ENCODE measurements around the gene PCGF2.

PCGF2 gene

DNA sequence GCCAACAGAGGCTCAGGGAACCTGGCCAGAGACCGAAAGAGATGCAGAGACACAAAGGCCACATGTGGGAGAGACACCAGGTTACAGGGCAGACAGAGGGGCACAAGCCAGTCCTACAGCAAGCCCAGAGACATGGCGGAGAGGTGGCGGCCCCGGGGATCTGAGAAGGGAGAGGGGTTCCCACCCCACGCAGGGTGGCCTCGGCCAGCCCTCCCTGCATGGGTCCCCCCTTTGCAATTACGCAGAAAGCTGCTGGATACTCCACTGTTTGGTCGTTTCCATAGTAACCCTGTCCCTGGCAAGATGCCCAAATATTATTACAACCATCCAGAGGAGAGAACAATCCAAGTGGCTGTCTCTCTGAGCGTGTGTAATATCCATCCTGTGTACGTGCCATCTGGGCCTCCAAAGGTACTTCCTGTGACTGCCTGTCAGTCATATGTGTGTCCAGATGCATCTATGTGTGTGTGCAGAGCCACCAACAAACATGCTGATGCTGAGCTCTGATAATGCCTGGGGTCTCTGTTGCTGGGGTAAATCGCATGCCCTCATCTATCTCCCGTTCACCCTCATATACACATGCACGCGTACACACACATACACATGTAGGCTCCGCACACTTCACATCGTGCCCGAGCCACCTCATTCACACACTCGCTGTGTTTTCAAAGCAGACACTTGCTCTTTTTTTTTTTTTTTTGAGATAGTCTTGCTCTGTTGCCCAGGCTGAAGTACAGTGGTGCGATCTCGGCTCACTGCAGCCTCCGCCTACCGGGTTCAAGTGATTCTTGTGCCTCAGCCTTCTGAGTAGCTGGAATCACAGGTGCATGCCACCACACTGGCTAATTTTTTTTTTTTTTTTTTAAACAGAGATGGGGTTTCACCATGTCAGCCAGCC is 5.5 kb downstream of the PCGF2 start (continued):
- TF ChIP-seq, protein P1, sequence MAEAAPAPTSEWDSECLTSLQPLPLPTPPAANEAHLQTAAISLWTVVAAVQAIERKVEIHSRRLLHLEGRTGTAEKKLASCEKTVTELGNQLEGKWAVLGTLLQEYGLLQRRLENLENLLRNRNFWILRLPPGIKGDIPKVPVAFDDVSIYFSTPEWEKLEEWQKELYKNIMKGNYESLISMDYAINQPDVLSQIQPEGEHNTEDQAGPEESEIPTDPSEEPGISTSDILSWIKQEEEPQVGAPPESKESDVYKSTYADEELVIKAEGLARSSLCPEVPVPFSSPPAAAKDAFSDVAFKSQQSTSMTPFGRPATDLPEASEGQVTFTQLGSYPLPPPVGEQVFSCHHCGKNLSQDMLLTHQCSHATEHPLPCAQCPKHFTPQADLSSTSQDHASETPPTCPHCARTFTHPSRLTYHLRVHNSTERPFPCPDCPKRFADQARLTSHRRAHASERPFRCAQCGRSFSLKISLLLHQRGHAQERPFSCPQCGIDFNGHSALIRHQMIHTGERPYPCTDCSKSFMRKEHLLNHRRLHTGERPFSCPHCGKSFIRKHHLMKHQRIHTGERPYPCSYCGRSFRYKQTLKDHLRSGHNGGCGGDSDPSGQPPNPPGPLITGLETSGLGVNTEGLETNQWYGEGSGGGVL (tag by site-specific recombination; IDR thresholded peaks at IDR 0.05): 0 out of 2 replicates have a peak, but pooled peaks have one; percentile 13
- TF ChIP-seq, protein P2, sequence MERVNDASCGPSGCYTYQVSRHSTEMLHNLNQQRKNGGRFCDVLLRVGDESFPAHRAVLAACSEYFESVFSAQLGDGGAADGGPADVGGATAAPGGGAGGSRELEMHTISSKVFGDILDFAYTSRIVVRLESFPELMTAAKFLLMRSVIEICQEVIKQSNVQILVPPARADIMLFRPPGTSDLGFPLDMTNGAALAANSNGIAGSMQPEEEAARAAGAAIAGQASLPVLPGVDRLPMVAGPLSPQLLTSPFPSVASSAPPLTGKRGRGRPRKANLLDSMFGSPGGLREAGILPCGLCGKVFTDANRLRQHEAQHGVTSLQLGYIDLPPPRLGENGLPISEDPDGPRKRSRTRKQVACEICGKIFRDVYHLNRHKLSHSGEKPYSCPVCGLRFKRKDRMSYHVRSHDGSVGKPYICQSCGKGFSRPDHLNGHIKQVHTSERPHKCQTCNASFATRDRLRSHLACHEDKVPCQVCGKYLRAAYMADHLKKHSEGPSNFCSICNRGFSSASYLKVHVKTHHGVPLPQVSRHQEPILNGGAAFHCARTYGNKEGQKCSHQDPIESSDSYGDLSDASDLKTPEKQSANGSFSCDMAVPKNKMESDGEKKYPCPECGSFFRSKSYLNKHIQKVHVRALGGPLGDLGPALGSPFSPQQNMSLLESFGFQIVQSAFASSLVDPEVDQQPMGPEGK (tag by site-specific recombination; IDR thresholded peaks at IDR 0.05): no peak
- TF ChIP-seq SP2 (tag by site-specific recombination; IDR thresholded peaks at IDR 0.05) (peak; percentile 13; the same call in 1 of the 2 replicates), SP3 (tag by site-specific recombination; IDR thresholded peaks at IDR 0.05) (no peak), ZNF391 (tag by site-specific recombination; IDR thresholded peaks at IDR 0.05; ENCODE audit: borderline replicate concordance, low read depth) (no peak), ZNF324 (tag by site-specific recombination; IDR thresholded peaks at IDR 0.05) (no peak), PRDM1 (tag by site-specific recombination; IDR thresholded peaks at IDR 0.05) (no peak), ZIC2 (tag by site-specific recombination; IDR thresholded peaks at IDR 0.05) (peak; percentile 77), ZNF521 (tag by site-specific recombination; IDR thresholded peaks at IDR 0.05) (no peak), ZBTB21 (tag by site-specific recombination; IDR thresholded peaks at IDR 0.05) (no peak), ZNF114 (tag by site-specific recombination; IDR thresholded peaks at IDR 0.05) (no peak), ZNF366 (tag by site-specific recombination; conservative IDR thresholded peaks at IDR 0.05) (no peak)
- TF ChIP-seq, protein P3, sequence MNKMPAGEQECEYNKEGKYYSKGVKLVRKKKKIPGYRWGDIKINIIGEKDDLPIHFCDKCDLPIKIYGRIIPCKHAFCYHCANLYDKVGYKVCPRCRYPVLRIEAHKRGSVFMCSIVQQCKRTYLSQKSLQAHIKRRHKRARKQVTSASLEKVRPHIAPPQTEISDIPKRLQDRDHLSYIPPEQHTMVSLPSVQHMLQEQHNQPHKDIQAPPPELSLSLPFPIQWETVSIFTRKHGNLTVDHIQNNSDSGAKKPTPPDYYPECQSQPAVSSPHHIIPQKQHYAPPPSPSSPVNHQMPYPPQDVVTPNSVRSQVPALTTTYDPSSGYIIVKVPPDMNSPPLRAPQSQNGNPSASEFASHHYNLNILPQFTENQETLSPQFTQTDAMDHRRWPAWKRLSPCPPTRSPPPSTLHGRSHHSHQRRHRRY (tag by site-specific recombination; IDR thresholded peaks at IDR 0.05): no peak
- TF ChIP-seq, protein P4, sequence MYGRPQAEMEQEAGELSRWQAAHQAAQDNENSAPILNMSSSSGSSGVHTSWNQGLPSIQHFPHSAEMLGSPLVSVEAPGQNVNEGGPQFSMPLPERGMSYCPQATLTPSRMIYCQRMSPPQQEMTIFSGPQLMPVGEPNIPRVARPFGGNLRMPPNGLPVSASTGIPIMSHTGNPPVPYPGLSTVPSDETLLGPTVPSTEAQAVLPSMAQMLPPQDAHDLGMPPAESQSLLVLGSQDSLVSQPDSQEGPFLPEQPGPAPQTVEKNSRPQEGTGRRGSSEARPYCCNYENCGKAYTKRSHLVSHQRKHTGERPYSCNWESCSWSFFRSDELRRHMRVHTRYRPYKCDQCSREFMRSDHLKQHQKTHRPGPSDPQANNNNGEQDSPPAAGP (tag by site-specific recombination; IDR thresholded peaks at IDR 0.05): no peak

DNA sequence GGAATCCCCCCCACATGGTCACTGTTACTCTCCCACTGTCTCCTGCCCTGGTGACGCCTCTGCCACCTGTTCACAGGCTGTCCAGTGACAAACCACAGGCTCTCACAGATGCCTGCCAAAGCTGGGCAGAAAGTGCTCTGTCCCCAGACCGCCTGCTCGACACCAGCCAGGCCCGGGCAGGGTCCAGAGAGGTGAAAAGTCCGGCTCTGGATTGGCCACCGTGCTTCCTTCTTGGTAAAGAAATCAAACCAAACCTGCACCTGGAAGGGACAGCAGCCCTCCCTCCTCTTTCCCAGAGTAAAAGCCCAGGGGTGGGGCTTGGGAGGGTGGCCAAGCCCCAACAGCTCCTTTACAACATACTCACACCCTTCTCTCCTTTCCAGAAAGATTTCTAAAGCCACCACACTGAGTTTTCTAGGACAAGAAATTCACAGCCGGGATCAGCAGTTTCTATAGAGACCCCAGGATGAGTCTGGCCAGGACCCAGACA is 6.2 kb downstream of the PCGF2 start:
- Histone ChIP-seq H3K27ac (ENCODE audit: extremely low read depth, low read depth, low read length) (peak overlapping the region; percentile 19; the same call in 1 of the 2 replicates), H3K36me3 (ENCODE audit: control insufficient read depth in 2 of 2, insufficient read depth in 1 of 2, low read length in 2 of 2) (peaks cover 8 to 34% of the 10 kb centered on the region in 2 experiments; a peak in 2 of 3 replicates), H3K9me3 (ENCODE audit: control insufficient read depth, insufficient read depth, low read depth, low read length) (no peaks in the 10 kb centered on the region), H3K4me1 (ENCODE audit: control insufficient read depth, insufficient read depth, low read length) (peaks cover 36% of the 10 kb centered on the region), H3K4me3 (ENCODE audit: low read depth, low read length) (no peak overlapping the region)
- ChIA-PET CTCF (no interaction called here), POLR2A (interaction anchor here (1.2 kb wide), 1 partner anchor 11 kb away, joined by 4 read pairs; no protein-coding TSS in a partner anchor)
- TF ChIP-seq ZSCAN23 (tag by site-specific recombination; IDR thresholded peaks at IDR 0.05): no peak
- TF ChIP-seq ZBTB21 (tag by site-specific recombination; IDR thresholded peaks at IDR 0.05): no peak
- no peak for TF ChIP-seq YY1 (tag by site-specific recombination; IDR thresholded peaks at IDR 0.05)
- TF ChIP-seq GFI1B (tag by site-specific recombination; IDR thresholded peaks at IDR 0.05): no peak
- peak; percentile 29; the same call in 1 of the 2 replicates for TF ChIP-seq KLF1 (tag by site-specific recombination; IDR thresholded peaks at IDR 0.05)
- no peak for TF ChIP-seq ZNF19 (tag by site-specific recombination; IDR thresholded peaks at IDR 0.05; ENCODE audit: low read depth)
- TF ChIP-seq ZNF623 (tag by site-specific recombination; IDR thresholded peaks at IDR 0.05): no peak
- TF ChIP-seq ZNF341 (tag by site-specific recombination; IDR thresholded peaks at IDR 0.05; ENCODE audit: low read depth): no peak
- no peak for TF ChIP-seq KLF10 (tag by site-specific recombination; IDR thresholded peaks at IDR 0.05)
- TF ChIP-seq, protein P4 (tag by site-specific recombination; IDR thresholded peaks at IDR 0.05): no peak
- TF ChIP-seq, protein P5, sequence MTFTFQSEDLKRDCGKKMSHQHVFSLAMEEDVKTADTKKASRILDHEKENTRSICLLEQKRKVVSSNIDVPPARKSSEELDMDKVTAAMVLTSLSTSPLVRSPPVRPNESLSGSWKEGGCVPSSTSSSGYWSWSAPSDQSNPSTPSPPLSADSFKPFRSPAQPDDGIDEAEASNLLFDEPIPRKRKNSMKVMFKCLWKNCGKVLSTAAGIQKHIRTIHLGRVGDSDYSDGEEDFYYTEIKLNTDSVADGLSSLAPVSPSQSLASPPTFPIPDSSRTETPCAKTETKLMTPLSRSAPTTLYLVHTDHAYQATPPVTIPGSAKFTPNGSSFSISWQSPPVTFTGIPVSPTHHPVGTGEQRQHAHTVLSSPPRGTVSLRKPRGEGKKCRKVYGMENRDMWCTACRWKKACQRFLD (tag by site-specific recombination; IDR thresholded peaks at IDR 0.05): no peak
- peak; percentile 49; the same call in 1 of the 2 replicates for TF ChIP-seq SCRT2 (tag by site-specific recombination; IDR thresholded peaks at IDR 0.05)
- no peak for TF ChIP-seq ZNF660 (tag by site-specific recombination; IDR thresholded peaks at IDR 0.05)
- TF ChIP-seq ZNF677 (tag by site-specific recombination; IDR thresholded peaks at IDR 0.05): no peak
- no peak for TF ChIP-seq SETDB1 (IDR thresholded peaks at IDR 0.05; ENCODE audit: insufficient read length, low read length)
